ENCODE data around the gene ZNF230. TPM values are rescaled to one million over a fixed set of nuclear protein-coding genes. Genes with fewer than 3 reads are reported as not detected.

Gene ZNF230
- polyA plus RNA-seq, 3 donors = 1.0 to 3.9 (median 1.3) TPM

DNA sequence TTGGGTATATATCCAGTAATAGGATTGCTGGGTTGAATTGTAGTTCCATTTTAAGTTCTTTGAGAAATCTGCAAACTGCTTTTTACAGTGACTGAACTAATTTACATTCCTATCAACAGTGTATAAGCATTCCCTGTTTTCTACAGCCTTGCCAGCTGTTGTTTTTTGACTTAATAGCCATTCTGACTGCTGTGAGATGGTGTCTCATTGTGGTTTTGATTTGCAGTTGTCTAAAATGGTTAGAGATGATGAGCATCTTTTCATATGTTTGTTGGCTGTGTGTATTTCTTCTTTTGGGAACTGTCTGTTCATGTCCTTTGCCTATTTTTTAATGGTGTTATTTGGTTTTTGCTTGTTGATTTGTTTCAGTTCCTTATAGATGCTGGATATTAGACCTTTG lies 18.5 kb downstream of the ZNF230 start:
- H3K36me3 ChIP-seq (replicated peaks in 1 of 2; ENCODE audit: control insufficient read depth in 1 of 2, insufficient read depth in 2 of 2, low read length in 2 of 2) = no peaks in the 10 kb centered on the region
- no peaks in the 10 kb centered on the region for H4K20me1 ChIP-seq (ENCODE audit: insufficient read depth, low read length)
- intact Hi-C loops (cut with micrococcal nuclease) = no loop called here
- Mint-ChIP-seq H3K27me3 (ENCODE audit: low read depth in 3 of 3) (peaks cover 1 to 4% (median 2%) of the 10 kb centered on the region in 3 donors), H3K9me3 (peaks cover 21 to 63% (median 41%) of the 10 kb centered on the region in 7 donors), H3K27ac (no peak overlapping the region), H3K36me3 (no peaks in the 10 kb centered on the region), H3K4me3 (no peak overlapping the region), H3K4me1 (peaks cover 17% of the 10 kb centered on the region)
- H3K9ac ChIP-seq (ENCODE audit: insufficient read depth, low read length, poor library complexity, severe bottlenecking) = no peak overlapping the region
- peaks cover 17 to 42% of the 10 kb centered on the region in 2 donors for H3K9me3 ChIP-seq (replicated peaks in 1 of 2; ENCODE audit: control insufficient read depth in 1 of 2, insufficient read depth in 1 of 2, low read length in 2 of 2)
- no peak overlapping the region for H3K4me2 ChIP-seq (replicated peaks; ENCODE audit: extremely low read depth, low read length, poor library complexity, severe bottlenecking)
- no peak overlapping the region for H3K27ac ChIP-seq (ENCODE audit: low read depth in 1 of 2, low read length in 2 of 2)
- H3K4me3 ChIP-seq (replicated peaks in 1 of 3; ENCODE audit: low read depth in 2 of 3, low read length in 3 of 3) = no peak overlapping the region
- no peaks in the 10 kb centered on the region for H3K27me3 ChIP-seq (ENCODE audit: control insufficient read depth in 2 of 2, insufficient read depth in 2 of 2, low read length in 2 of 2)
- TF ChIP-seq, protein P1, sequence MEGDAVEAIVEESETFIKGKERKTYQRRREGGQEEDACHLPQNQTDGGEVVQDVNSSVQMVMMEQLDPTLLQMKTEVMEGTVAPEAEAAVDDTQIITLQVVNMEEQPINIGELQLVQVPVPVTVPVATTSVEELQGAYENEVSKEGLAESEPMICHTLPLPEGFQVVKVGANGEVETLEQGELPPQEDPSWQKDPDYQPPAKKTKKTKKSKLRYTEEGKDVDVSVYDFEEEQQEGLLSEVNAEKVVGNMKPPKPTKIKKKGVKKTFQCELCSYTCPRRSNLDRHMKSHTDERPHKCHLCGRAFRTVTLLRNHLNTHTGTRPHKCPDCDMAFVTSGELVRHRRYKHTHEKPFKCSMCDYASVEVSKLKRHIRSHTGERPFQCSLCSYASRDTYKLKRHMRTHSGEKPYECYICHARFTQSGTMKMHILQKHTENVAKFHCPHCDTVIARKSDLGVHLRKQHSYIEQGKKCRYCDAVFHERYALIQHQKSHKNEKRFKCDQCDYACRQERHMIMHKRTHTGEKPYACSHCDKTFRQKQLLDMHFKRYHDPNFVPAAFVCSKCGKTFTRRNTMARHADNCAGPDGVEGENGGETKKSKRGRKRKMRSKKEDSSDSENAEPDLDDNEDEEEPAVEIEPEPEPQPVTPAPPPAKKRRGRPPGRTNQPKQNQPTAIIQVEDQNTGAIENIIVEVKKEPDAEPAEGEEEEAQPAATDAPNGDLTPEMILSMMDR (IDR thresholded peaks at IDR 0.05) = no peak
- H2AFZ ChIP-seq (ENCODE audit: insufficient read depth, low read depth, low read length, poor library complexity, severe bottlenecking) = no peak overlapping the region
- peaks cover 12 to 15% of the 10 kb centered on the region in 2 donors for H3K4me1 ChIP-seq (ENCODE audit: control insufficient read depth in 1 of 2, insufficient read depth in 2 of 2, low read length in 2 of 2)
- no peaks in the 10 kb centered on the region for H3K79me2 ChIP-seq (ENCODE audit: insufficient read depth, low read length)
- DNase-seq = no peak

DNA sequence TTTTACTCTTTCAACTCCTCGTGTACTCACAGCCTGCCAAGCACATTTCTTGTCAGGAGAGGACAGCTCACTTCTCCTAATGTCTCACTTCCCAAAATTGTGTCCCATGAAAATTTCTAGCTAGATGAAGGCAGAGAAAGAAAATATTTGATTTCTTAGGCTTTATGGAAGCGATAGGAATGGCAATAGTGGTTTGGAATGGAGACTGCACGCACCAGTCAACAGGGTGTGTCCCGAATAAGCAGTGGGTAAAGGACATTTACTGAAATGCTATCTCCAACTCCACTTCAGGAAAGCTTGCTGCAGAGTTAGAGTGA lies 22.1 kb downstream of the ZNF230 start:
- no CpG with 5 or more reads among the region's 4 CpGs for WGBS (ENCODE audit: insufficient coverage)
- intact Hi-C loops (cut with micrococcal nuclease) = loop anchor here in 1 of 2 donors (1.0 to 2.0 kb wide), 2 partner anchors 22 to 69 kb away; partner anchors contain the start of genes ZNF224 and ZNF230
- peak overlapping the region; percentile 97 to 98 for H3K4me3 Mint-ChIP-seq
- peak overlapping the region; percentile 97 for H3K4me2 ChIP-seq (replicated peaks; ENCODE audit: extremely low read depth, low read length, poor library complexity, severe bottlenecking)
- H4K20me1 ChIP-seq (ENCODE audit: insufficient read depth, low read length) = no peaks in the 10 kb centered on the region
- peak overlapping the region; percentile 77 to 98 (median 78) for H3K4me3 ChIP-seq (replicated peaks in 1 of 3; ENCODE audit: low read depth in 2 of 3, low read length in 3 of 3)
- peak overlapping the region in 1 of 2 donors; percentile 88 for H3K27ac ChIP-seq (ENCODE audit: low read depth in 1 of 2, low read length in 2 of 2)
- peaks cover 19 to 33% of the 10 kb centered on the region in 2 donors for H3K36me3 ChIP-seq (replicated peaks in 1 of 2; ENCODE audit: control insufficient read depth in 1 of 2, insufficient read depth in 2 of 2, low read length in 2 of 2)
- H3K9me3 ChIP-seq (replicated peaks in 1 of 2; ENCODE audit: control insufficient read depth in 1 of 2, insufficient read depth in 1 of 2, low read length in 2 of 2) = peaks cover 9 to 39% of the 10 kb centered on the region in 2 donors
- H2AFZ ChIP-seq (ENCODE audit: insufficient read depth, low read depth, low read length, poor library complexity, severe bottlenecking) = peak overlapping the region; percentile 99
- no peaks in the 10 kb centered on the region for H3K79me2 ChIP-seq (ENCODE audit: insufficient read depth, low read length)
- TF ChIP-seq, protein P1 (IDR thresholded peaks at IDR 0.05) = no peak
- no peaks in the 10 kb centered on the region for H3K27me3 ChIP-seq (ENCODE audit: control insufficient read depth in 2 of 2, insufficient read depth in 2 of 2, low read length in 2 of 2)
- H3K27ac Mint-ChIP-seq = peak overlapping the region in 6 of 7 donors; percentile 81 to 94 (median 89)
- no peak for DNase-seq
- peaks cover 17% of the 10 kb centered on the region for H3K4me1 Mint-ChIP-seq
- peaks cover 26 to 29% of the 10 kb centered on the region in 2 donors for H3K36me3 Mint-ChIP-seq
- H3K27me3 Mint-ChIP-seq (ENCODE audit: low read depth in 3 of 3) = peaks cover 1 to 4% (median 2%) of the 10 kb centered on the region in 3 donors
- peaks cover 13 to 61% (median 34%) of the 10 kb centered on the region in 7 donors for H3K9me3 Mint-ChIP-seq
- H3K4me1 ChIP-seq (ENCODE audit: control insufficient read depth in 1 of 2, insufficient read depth in 2 of 2, low read length in 2 of 2) = peaks cover 13 to 15% of the 10 kb centered on the region in 2 donors
- peak overlapping the region; percentile 77 for H3K9ac ChIP-seq (ENCODE audit: insufficient read depth, low read length, poor library complexity, severe bottlenecking)
